T-cell (primary cell): ENCODE measurements around the gene TMEM87B. TPM values are rescaled to one million over a fixed set of nuclear protein-coding genes. Genes with fewer than 3 reads are reported as not detected.
A peak's percentile ranks its signal among the peaks of the same experiment; 100 is the strongest.
"Not testable (repeated sequence)": the region's sequence is repeated elsewhere in the genome, so short reads cannot be mapped to it uniquely, and the experiment has no call there.

Experiments
- ATAC-seq, 4 experiments: fragments of 200-7000 bp in 3 of 4; fragments of 150-1000 bp in 1 of 4; cut with Tn5 transposase; replicated peaks in 1 of 4; 1 replicate in 3 of 4; 2 replicates in 1 of 4; pipeline ENCODE4 v1.10.0; 2021; ENCODE audit warnings: moderate library complexity in 3 of 4, mild to moderate bottlenecking in 2 of 4, moderate number of reproducible peaks in 1 of 4
- CTCF ChIA-PET, 2 donors: fragments of 300-600 bp; sonication (Branson Sonifier 250); formaldehyde crosslinking; loops; one replicate each; lab custom pipeline; 2022; ENCODE audit warnings: antibody characterized with exemption in 2 of 2; lab: Charles Lee
- POLR2A ChIA-PET, 2 donors: fragments of 300-600 bp; sonication (Branson Sonifier 250); formaldehyde crosslinking; loops; one replicate each; lab custom pipeline; 2022; ENCODE audit warnings: antibody characterized with exemption in 2 of 2; lab: Charles Lee
- DNase-seq, 35 experiments: peaks; one replicate each; pipeline versions ENCODE4 v3.0.0 to v3.0.0-alpha.2; 2013 to 2023
- H3K27ac ChIP-seq: one replicate; pipeline ENCODE4 v1.5.1; 2013; ENCODE audit warnings: low read length
- H3K27me3 ChIP-seq, 2 experiments: replicated peaks in 1 of 2; 1 replicate in 1 of 2; 2 replicates in 1 of 2; pipeline versions ENCODE4 v1.6.1 to v1.7.0; 2013; ENCODE audit warnings: low read length in 1 of 2, mixed read lengths in 1 of 2; ENCODE audit not compliant: control insufficient read depth in 2 of 2, insufficient read depth in 2 of 2; ENCODE audit errors: extremely low read depth in 1 of 2
- H3K36me3 ChIP-seq, 2 donors: 1 replicate in 1 of 2; 2 replicates in 1 of 2; pipeline versions ENCODE4 v1.6.1 to v1.7.0; 2013; ENCODE audit warnings: low read length in 1 of 2; ENCODE audit not compliant: control insufficient read depth in 2 of 2, insufficient read depth in 1 of 2; ENCODE audit errors: extremely low read depth in 1 of 2
- H3K4me1 ChIP-seq, 2 experiments: 1 replicate in 1 of 2; 2 replicates in 1 of 2; pipeline versions ENCODE4 v1.6.1 to v1.7.0; 2013; ENCODE audit warnings: low read length in 2 of 2, mixed read lengths in 1 of 2; ENCODE audit not compliant: insufficient read depth in 2 of 2, control insufficient read depth in 1 of 2; ENCODE audit errors: extremely low read depth in 1 of 2
- H3K4me3 ChIP-seq, 2 donors: 1 replicate in 1 of 2; 2 replicates in 1 of 2; pipeline versions ENCODE4 v1.5.1 to v1.7.0; 2013; ENCODE audit warnings: mild to moderate bottlenecking in 2 of 2, low read length in 1 of 2, moderate library complexity in 1 of 2; ENCODE audit not compliant: control insufficient read depth in 1 of 2; ENCODE audit errors: extremely low read depth in 1 of 2
- H3K9me3 ChIP-seq: 2 replicates; pipeline ENCODE4 v1.7.0; 2013
- H3K27ac Mint-ChIP-seq, 2 donors: one replicate each; pipeline ENCODE4 v1.8.0; 2020 to 2021; ENCODE audit warnings: mild to moderate bottlenecking in 2 of 2, mixed read lengths in 2 of 2
- H3K27me3 Mint-ChIP-seq, 2 donors: one replicate each; pipeline ENCODE4 v1.8.0; 2021 to 2022; ENCODE audit warnings: mixed read lengths in 2 of 2
- H3K36me3 Mint-ChIP-seq: one replicate; pipeline ENCODE4 v1.8.0; 2021; ENCODE audit warnings: mixed read lengths
- H3K4me1 Mint-ChIP-seq, 3 donors: one replicate each; pipeline ENCODE4 v1.8.0; 2020 to 2022; ENCODE audit warnings: mixed read lengths in 3 of 3, mild to moderate bottlenecking in 1 of 3
- H3K4me3 Mint-ChIP-seq, 3 donors: one replicate each; pipeline ENCODE4 v1.8.0; 2020 to 2022; ENCODE audit warnings: mild to moderate bottlenecking in 3 of 3, mixed read lengths in 3 of 3, moderate library complexity in 3 of 3
- H3K9me3 Mint-ChIP-seq, 3 donors: one replicate each; pipeline ENCODE4 v1.8.0; 2020 to 2022; ENCODE audit warnings: mixed read lengths in 3 of 3
- WGBS: methylation state at CpG from one replicate; pipeline ENCODE4 v1.1.5; 2013; ENCODE audit warnings: missing lambda C conversion rate; ENCODE audit not compliant: insufficient coverage; 5-methylcytosine and 5-hydroxymethylcytosine counted together
- total RNA-seq, 35 experiments: library from RNA in 6 of 35; stranded (reverse) in 6 of 35; fragments of 120-200 nt in 1 of 35; gene quantifications; one replicate each; pipeline versions ENCODE4 v1.2.1 to v1.2.4 and lab custom pipeline; 2013 to 2026

The TMEM87B gene
- total RNA-seq, 5 donors from 2014 or later (not counting 1 experiment from before 2014, with no cell fraction given): 16.8 to 22.7 (median 19.3) TPM

GRCh38 chr2:112109278-112109677 is 54.2 kb downstream of the TMEM87B start:
- Histone ChIP-seq H3K27ac (no peak overlapping the region), H3K9me3 (peaks cover 9% of the 10 kb centered on the region), H3K4me1 (no peaks in the 10 kb centered on the region), H3K27me3 (no peaks in the 10 kb centered on the region), H3K36me3 (peaks cover 3 to 68% of the 10 kb centered on the region in 2 donors), H3K4me3 (no peak overlapping the region)
- DNase-seq (no peak), ATAC-seq (no peak)
- Mint-ChIP-seq H3K4me1 (no peaks in the 10 kb centered on the region), H3K9me3 (peaks cover 0 to 21% (median 9%) of the 10 kb centered on the region in 3 donors), H3K4me3 (no peak overlapping the region), H3K27me3 (no peaks in the 10 kb centered on the region), H3K27ac (no peak overlapping the region), H3K36me3 (peaks cover 74% of the 10 kb centered on the region)
- CTCF ChIA-PET: interaction anchor here in 1 of 2 donors (0.6 kb wide), 1 partner anchor 217 kb away, joined by 4 read pairs; no protein-coding TSS in a partner anchor
- POLR2A ChIA-PET: interaction anchor here (0.6 kb wide), 2 partner anchors 10 to 1041 kb away, joined by 4 to 5 read pairs; no protein-coding TSS in a partner anchor

GRCh38 chr2:112110966-112111365 is 55.9 kb downstream of the TMEM87B start:
- CTCF ChIA-PET: interaction anchor here in 1 of 2 donors (0.7 kb wide), 1 partner anchor 77 kb away, joined by 3 read pairs; no protein-coding TSS in a partner anchor

DNA sequence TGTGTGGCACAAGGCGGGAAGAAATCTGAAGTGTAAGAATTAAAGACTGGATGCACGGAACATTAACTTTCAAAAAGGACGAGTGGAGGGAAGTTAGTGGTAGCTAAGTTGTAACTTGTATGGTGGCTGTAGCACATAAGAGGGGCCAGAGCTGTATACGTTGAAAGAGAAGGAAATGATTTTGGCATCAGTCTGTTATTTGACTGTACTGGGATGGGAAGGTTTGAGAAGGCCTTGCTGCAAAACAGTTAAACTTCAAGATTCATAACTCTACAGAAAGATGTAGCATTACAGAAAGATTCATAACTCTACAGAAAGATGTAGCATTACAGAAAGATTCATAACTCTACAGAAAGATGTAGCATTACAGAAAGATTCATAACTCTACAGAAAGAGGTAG is 58.3 kb downstream of the TMEM87B start:
- H3K27ac ChIP-seq, DNase-seq, H3K27me3 ChIP-seq, ATAC-seq, H3K4me3 ChIP-seq, H3K4me3 Mint-ChIP-seq, H3K4me1 ChIP-seq, H3K4me1 Mint-ChIP-seq, H3K27ac Mint-ChIP-seq, POLR2A ChIA-PET, H3K27me3 Mint-ChIP-seq, H3K9me3 ChIP-seq, CTCF ChIA-PET: not testable (repeated sequence)
- peaks cover 2 to 54% of the 10 kb centered on the region in 2 donors for H3K36me3 ChIP-seq
- peaks cover 52% of the 10 kb centered on the region for H3K36me3 Mint-ChIP-seq
- H3K9me3 Mint-ChIP-seq: peaks cover 0 to 16% (median 9%) of the 10 kb centered on the region in 3 donors
- WGBS: 98% methylated on average over 4 of the region's 4 CpGs

More at GRCh38 chr2:112110966-112111365, 55.9 kb downstream of the TMEM87B start:
- no peaks in the 10 kb centered on the region for H3K4me1 Mint-ChIP-seq
- peaks cover 0 to 21% (median 9%) of the 10 kb centered on the region in 3 donors for H3K9me3 Mint-ChIP-seq
- no peak for DNase-seq
- Histone ChIP-seq H3K4me1 (no peaks in the 10 kb centered on the region), H3K27me3 (no peaks in the 10 kb centered on the region), H3K9me3 (peaks cover 9% of the 10 kb centered on the region), H3K4me3 (no peak overlapping the region), H3K36me3 (peaks cover 3 to 58% of the 10 kb centered on the region in 2 donors), H3K27ac (no peak overlapping the region)
- no CpG with 5 or more reads among the region's 1 CpG for WGBS
- H3K36me3 Mint-ChIP-seq: peaks cover 67% of the 10 kb centered on the region
- H3K27ac Mint-ChIP-seq: no peak overlapping the region
- no peaks in the 10 kb centered on the region for H3K27me3 Mint-ChIP-seq
- POLR2A ChIA-PET: no interaction called here
- no peak for ATAC-seq
- no peak overlapping the region for H3K4me3 Mint-ChIP-seq

DNA sequence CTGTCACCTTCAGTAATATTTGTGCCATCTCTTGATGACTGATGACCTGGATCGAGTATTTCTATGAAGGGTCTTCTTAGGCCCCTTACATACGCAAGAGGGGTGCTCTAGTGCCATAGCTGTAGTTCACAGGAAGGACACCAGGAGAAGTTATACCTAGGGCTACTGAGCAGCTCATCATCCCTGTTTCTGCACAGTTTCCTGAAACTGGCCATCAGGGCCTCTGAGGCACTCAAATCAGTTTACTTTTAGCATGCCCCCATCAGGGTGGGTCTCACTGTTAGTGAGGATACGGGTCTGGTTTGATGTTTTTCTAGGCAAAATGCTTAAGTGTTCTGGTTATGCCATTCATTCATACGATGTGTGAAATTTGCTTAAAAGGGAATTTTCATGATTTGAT is 63.1 kb downstream of the TMEM87B start:
- no peak overlapping the region for H3K27ac Mint-ChIP-seq
- peaks cover 0 to 18% of the 10 kb centered on the region in 2 donors for H3K36me3 ChIP-seq
- peaks cover 14% of the 10 kb centered on the region for H3K36me3 Mint-ChIP-seq
- no peak overlapping the region for H3K4me3 Mint-ChIP-seq
- H3K27me3 Mint-ChIP-seq: no peaks in the 10 kb centered on the region
- no peak overlapping the region for H3K4me3 ChIP-seq
- 100% methylated on average over 3 of the region's 4 CpGs for WGBS
- ATAC-seq (no peak), DNase-seq (no peak)
- no peaks in the 10 kb centered on the region for H3K9me3 Mint-ChIP-seq
- CTCF ChIA-PET: interaction anchor here in 1 of 2 donors (1.2 kb wide), 1 partner anchor 385 kb away, joined by 3 read pairs; no protein-coding TSS in a partner anchor
- POLR2A ChIA-PET: no interaction called here
- H3K27ac ChIP-seq: no peak overlapping the region
- no peaks in the 10 kb centered on the region for H3K9me3 ChIP-seq
- no peaks in the 10 kb centered on the region for H3K27me3 ChIP-seq
- no peaks in the 10 kb centered on the region for H3K4me1 ChIP-seq
- no peaks in the 10 kb centered on the region for H3K4me1 Mint-ChIP-seq

- Mint-ChIP-seq H3K9me3 (peaks cover 0 to 8% (median 0%) of the 10 kb centered on the region in 3 donors), H3K36me3 (peaks cover 17% of the 10 kb centered on the region)
- H3K36me3 ChIP-seq: peaks cover 0 to 13% of the 10 kb centered on the region in 2 donors
Measured at GRCh38 chr2:112121682-112122254, 66.7 kb downstream of the TMEM87B start.

GRCh38 chr2:112129060-112129459 is 74.0 kb downstream of the TMEM87B start:
- no peak overlapping the region for H3K27ac ChIP-seq
- H3K27me3 ChIP-seq: no peaks in the 10 kb centered on the region
- POLR2A ChIA-PET: no interaction called here
- Mint-ChIP-seq H3K36me3 (peaks cover 11% of the 10 kb centered on the region), H3K4me3 (no peak overlapping the region), H3K27me3 (no peaks in the 10 kb centered on the region), H3K27ac (no peak overlapping the region), H3K9me3 (peaks cover 5 to 35% (median 20%) of the 10 kb centered on the region in 3 donors), H3K4me1 (peaks cover 5 to 20% (median 7%) of the 10 kb centered on the region in 3 donors)
- WGBS: no CpG with 5 or more reads among the region's 1 CpG
- no peaks in the 10 kb centered on the region for H3K36me3 ChIP-seq
- H3K4me3 ChIP-seq: no peak overlapping the region
- no peaks in the 10 kb centered on the region for H3K4me1 ChIP-seq
- DNase-seq (no peak), ATAC-seq (no peak)
- CTCF ChIA-PET: no interaction called here
- H3K9me3 ChIP-seq: no peaks in the 10 kb centered on the region

More at GRCh38 chr2:112121682-112122254, 66.7 kb downstream of the TMEM87B start:
- Mint-ChIP-seq H3K4me3 (no peak overlapping the region), H3K27ac (no peak overlapping the region), H3K27me3 (no peaks in the 10 kb centered on the region), H3K4me1 (no peaks in the 10 kb centered on the region)
- no peak overlapping the region for H3K4me3 ChIP-seq
- POLR2A ChIA-PET: interaction anchor here (0.6 to 0.7 kb wide), 3 partner anchors 199 to 462 kb away, joined by 3 to 4 read pairs (median 3); partner anchors contain the start of gene RGPD8 (in 1 of the 2)
- no peaks in the 10 kb centered on the region for H3K4me1 ChIP-seq
- peak in 1 of 4 experiments; percentile 39 for ATAC-seq
- no peaks in the 10 kb centered on the region for H3K27me3 ChIP-seq
- DNase-seq: peak in 24 of 35 experiments; percentile 12 to 76 (median 40)
- CTCF ChIA-PET: interaction anchor here (0.6 to 1.5 kb wide), 13 partner anchors 13 to 456 kb away, joined by 3 to 5 read pairs (median 3); partner anchors contain the start of genes RGPD8 (in 1 of the 2) and ZC3H8 (in 1 of the 2)
- no peaks in the 10 kb centered on the region for H3K9me3 ChIP-seq
- H3K27ac ChIP-seq: no peak overlapping the region
